OCI-LY3 (cell line): Measurements from ENCODE around the gene CACNA1A.

Experiments
- H2AFZ ChIP-seq: fragments of 200-600, 300-600 bp; shearing (Covaris generic); 2 replicates; pipeline ENCODE4 v1.6.0; 2014; ENCODE audit warnings: antibody characterized with exemption, low read depth, low read length
- H3K27ac ChIP-seq: fragments of 200-600, 300-600 bp; sonication (generic); 2 replicates; pipeline ENCODE4 v1.5.1; 2014; ENCODE audit warnings: mild to moderate bottlenecking, low read length, moderate library complexity, mixed read lengths
- H3K27me3 ChIP-seq: fragments of 200-600, 300-600 bp; sonication (generic); 2 replicates; pipeline ENCODE4 v1.6.1; 2014; ENCODE audit warnings: low read depth, low read length, mixed read lengths
- H3K36me3 ChIP-seq: fragments of 200-600, 300-600 bp; sonication (generic); replicated peaks from 2 replicates; pipeline ENCODE3; 2014; ENCODE audit warnings: low read depth, low read length, mixed read lengths
- H3K4me1 ChIP-seq: fragments of 300-600, 200-600 bp; sonication (generic); 2 replicates; pipeline ENCODE4 v1.6.1; 2014; ENCODE audit warnings: low read length, mixed read lengths
- H3K4me2 ChIP-seq: fragments of 200-600, 300-600 bp; sonication (generic); 2 replicates; pipeline ENCODE4 v1.6.1; 2014; ENCODE audit warnings: low read length, mixed read lengths
- H3K4me3 ChIP-seq: fragments of 300-600, 200-600 bp; sonication (generic); 2 replicates; pipeline ENCODE4 v1.5.1; 2014; ENCODE audit warnings: antibody characterized with exemption, mild to moderate bottlenecking, low read length, moderate library complexity
- H3K79me2 ChIP-seq: fragments of 300-600, 200-600 bp; shearing (Covaris generic); 2 replicates; pipeline ENCODE4 v1.6.1; 2014; ENCODE audit warnings: mild to moderate bottlenecking, low read length, mixed read lengths
- H3K9ac ChIP-seq: fragments of 300-600, 200-600 bp; shearing (Covaris generic); 2 replicates; pipeline ENCODE4 v1.6.0; 2014; ENCODE audit warnings: mild to moderate bottlenecking, low read length, moderate library complexity
- H3K9me3 ChIP-seq: fragments of 200-600, 300-600 bp; shearing (Covaris generic); 2 replicates; pipeline ENCODE4 v1.6.1; 2014; ENCODE audit warnings: low read length, mixed read lengths; ENCODE audit not compliant: insufficient read depth
- H4K20me1 ChIP-seq: fragments of 200-600, 300-600 bp; sonication (generic); 2 replicates; pipeline ENCODE4 v1.6.1; 2016; ENCODE audit warnings: low read length, mixed read lengths; ENCODE audit not compliant: insufficient read depth
- CTCF ChIP-seq: fragments of 200-600, 300-600 bp; sonication (generic); IDR thresholded peaks from 2 replicates; pipeline ENCODE4 v1.5.1; 2014; ENCODE audit warnings: antibody characterized with exemption, low read length, low read depth
- EZH2phosphoT487 ChIP-seq: fragments of 200-600 bp; shearing (Covaris generic); IDR thresholded peaks from 2 replicates; pipeline ENCODE4 v1.6.1; 2018; ENCODE audit warnings: antibody characterized with exemption, mixed run types, low read depth

The CACNA1A gene

GRCh38 chr19:13441810-13442512 lies 64.3 kb downstream of the CACNA1A start:
- H3K79me2 ChIP-seq, result no peaks in the 10 kb centered on the region
- no peak overlapping the region for H3K4me3 ChIP-seq
- H3K4me1 ChIP-seq, result no peaks in the 10 kb centered on the region
- H3K27ac ChIP-seq, result no peak overlapping the region
- H3K4me2 ChIP-seq, result no peak overlapping the region
- H3K36me3 ChIP-seq, result no peaks in the 10 kb centered on the region
- H3K9me3 ChIP-seq, result no peaks in the 10 kb centered on the region
- H4K20me1 ChIP-seq, result peaks cover 12% of the 10 kb centered on the region; the same call in 1 of the 2 replicates
- H2AFZ ChIP-seq, result no peak overlapping the region
- TF ChIP-seq EZH2phosphoT487 (no peak), CTCF (no peak)
- H3K27me3 ChIP-seq, result no peaks in the 10 kb centered on the region
- no peak overlapping the region for H3K9ac ChIP-seq

- TF ChIP-seq EZH2phosphoT487 (no peak), CTCF (no peak)
- H3K4me2 ChIP-seq, result no peak overlapping the region
- H3K9me3 ChIP-seq, result no peaks in the 10 kb centered on the region
- no peak overlapping the region for H3K9ac ChIP-seq
- H3K4me3 ChIP-seq, result no peak overlapping the region
- no peak overlapping the region for H3K27ac ChIP-seq
- no peaks in the 10 kb centered on the region for H3K4me1 ChIP-seq
- H4K20me1 ChIP-seq, result peaks cover 8% of the 10 kb centered on the region; the same call in 1 of the 2 replicates
- H3K79me2 ChIP-seq, result no peaks in the 10 kb centered on the region
- H2AFZ ChIP-seq, result no peak overlapping the region
- no peaks in the 10 kb centered on the region for H3K36me3 ChIP-seq
- H3K27me3 ChIP-seq, result 0 out of 2 replicates have a peak, but pooled peaks cover 3% of the 10 kb centered on the region
Observed at GRCh38 chr19:13437919-13438618, 68.2 kb downstream of the CACNA1A start.

- Histone ChIP-seq H3K79me2 (no peaks in the 10 kb centered on the region), H3K27me3 (0 out of 2 replicates have a peak, but pooled peaks cover 3% of the 10 kb centered on the region), H2AFZ (no peak overlapping the region), H3K9me3 (no peaks in the 10 kb centered on the region), H3K4me1 (no peaks in the 10 kb centered on the region), H3K36me3 (no peaks in the 10 kb centered on the region), H3K4me3 (no peak overlapping the region), H3K9ac (no peak overlapping the region), H3K4me2 (no peak overlapping the region), H4K20me1 (peaks cover 4% of the 10 kb centered on the region; the same call in 1 of the 2 replicates), H3K27ac (no peak overlapping the region)
- TF ChIP-seq CTCF, result no peak
- no peak for TF ChIP-seq EZH2phosphoT487
Observed at GRCh38 chr19:13436352-13436751, 69.9 kb downstream of the CACNA1A start.
